Calu3 (cell line): ENCODE results near the gene TNFRSF12A. TPM values are rescaled to one million over a fixed set of nuclear protein-coding genes. Genes with fewer than 3 reads are reported as not detected.

ENCODE experiments used
- BruUV-seq: library from RNA; stranded (reverse); fragments of 400-500 nt; replicated peaks from 2 replicates; lab custom pipeline; 2021; lab: Mats Ljungman, UMichigan
- CTCF ChIA-PET: fragments of 300-600 bp; sonication (Branson Sonifier 250); formaldehyde crosslinking; loops from one replicate; lab custom pipeline; 2022; ENCODE audit warnings: antibody characterized with exemption; lab: Charles Lee
- DNase-seq: peaks from one replicate; pipeline ENCODE4 v3.0.0; 2022
- H3K27ac Mint-ChIP-seq: one replicate; pipeline ENCODE4 v1.8.0; 2022; ENCODE audit warnings: mixed read lengths; ENCODE audit not compliant: unreplicated experiment
- H3K27me3 Mint-ChIP-seq: one replicate; pipeline ENCODE4 v1.8.0; 2022; ENCODE audit warnings: mixed read lengths; ENCODE audit not compliant: unreplicated experiment
- H3K36me3 Mint-ChIP-seq: one replicate; pipeline ENCODE4 v1.8.0; 2022; ENCODE audit warnings: mild to moderate bottlenecking, moderate library complexity, mixed read lengths; ENCODE audit not compliant: insufficient read depth, unreplicated experiment
- H3K4me1 Mint-ChIP-seq: one replicate; pipeline ENCODE4 v1.8.0; 2022; ENCODE audit warnings: mild to moderate bottlenecking, low read depth, mixed read lengths; ENCODE audit not compliant: unreplicated experiment
- H3K4me3 Mint-ChIP-seq: one replicate; pipeline ENCODE4 v1.8.0; 2022; ENCODE audit warnings: mild to moderate bottlenecking, low read depth, moderate library complexity, mixed read lengths; ENCODE audit not compliant: unreplicated experiment
- H3K9me3 Mint-ChIP-seq: one replicate; pipeline ENCODE4 v1.8.0; 2022; ENCODE audit warnings: low read depth, mixed read lengths; ENCODE audit not compliant: unreplicated experiment
- CTCF ChIP-seq: fragments of 200-600 bp; IDR thresholded peaks from one replicate; pipeline ENCODE4 v1.8.0; 2022; ENCODE audit warnings: antibody characterized with exemption; ENCODE audit not compliant: unreplicated experiment
- intact Hi-C: fragments of 100-400 bp; cut with micrococcal nuclease; formaldehyde crosslinking; loops from one replicate; pipeline ENCODE4 v1.10.0; 2022; ENCODE audit not compliant: unreplicated experiment
- total RNA-seq: library from RNA; stranded (reverse); gene quantifications from 2 replicates; pipeline ENCODE4 v1.2.3, GENCODE V29; 2022

The TNFRSF12A gene
- total RNA-seq, 1 experiment from 2014 or later = 478 TPM

- peak overlapping the region; percentile 80 for H3K4me3 Mint-ChIP-seq
- intact Hi-C loops = no loop called here
- H3K36me3 Mint-ChIP-seq = peaks cover 87% of the 10 kb centered on the region
- CTCF ChIA-PET = interaction anchor here (0.6 to 7.8 kb wide), 5 partner anchors 8 to 1105 kb away, joined by 3 to 126 read pairs (median 6); partner anchors contain the start of genes HS3ST6 and ZNF213
- peak overlapping the region; percentile 89 for H3K27ac Mint-ChIP-seq
- no peak for TF ChIP-seq CTCF
- H3K4me1 Mint-ChIP-seq = peaks cover 30% of the 10 kb centered on the region
- H3K9me3 Mint-ChIP-seq = no peaks in the 10 kb centered on the region
- DNase-seq = no peak
- no peaks in the 10 kb centered on the region for H3K27me3 Mint-ChIP-seq
- BruUV-seq = TSS peak; percentile 40
Observed at GRCh38 chr16:3022684-3023414, 2.7 kb downstream of the TNFRSF12A start.

- H3K36me3 Mint-ChIP-seq = peaks cover 88% of the 10 kb centered on the region
- H3K27ac Mint-ChIP-seq = peak overlapping the region; percentile 89
- H3K27me3 Mint-ChIP-seq = no peaks in the 10 kb centered on the region
- peaks cover 30% of the 10 kb centered on the region for H3K4me1 Mint-ChIP-seq
- CTCF ChIA-PET = interaction anchor here (0.6 to 7.8 kb wide), 3 partner anchors 8 to 1269 kb away, joined by 3 to 126 read pairs (median 40); no protein-coding TSS in a partner anchor
- H3K4me3 Mint-ChIP-seq = peak overlapping the region; percentile 80
- TF ChIP-seq CTCF = no peak
- BruUV-seq = no TSS peak
- peak; percentile 82 for DNase-seq
- no peaks in the 10 kb centered on the region for H3K9me3 Mint-ChIP-seq
- intact Hi-C loops = no loop called here
Observed at GRCh38 chr16:3023415-3023668, 3.2 kb downstream of the TNFRSF12A start.

GRCh38 chr16:3023669-3024478, 3.7 kb downstream of the TNFRSF12A start, which contains the start of the genes HCFC1R1 and THOC6:
TSS of gene HCFC1R1 (minus strand) at chr16:3023942. CDS start at chr16:3023941, 1 bp downstream.
TSS of gene THOC6 (plus strand) at chr16:3024035. CDS start at chr16:3024327, 292 bp downstream.
- H3K27me3 Mint-ChIP-seq = no peaks in the 10 kb centered on the region
- intact Hi-C loops = no loop called here
- H3K27ac Mint-ChIP-seq = peak within 1 kb of the TSS; percentile 89
- peak within 1 kb of the TSS; percentile 80 for H3K4me3 Mint-ChIP-seq
- peaks cover 93% of the 10 kb centered on the region for H3K36me3 Mint-ChIP-seq
- TF ChIP-seq CTCF = no peak
- CTCF ChIA-PET = interaction anchor here (0.6 to 7.8 kb wide), 4 partner anchors 7 to 1269 kb away, joined by 3 to 126 read pairs (median 22); no protein-coding TSS in a partner anchor
- no TSS peak for BruUV-seq
- peak; percentile 97 for DNase-seq
- H3K9me3 Mint-ChIP-seq = no peaks in the 10 kb centered on the region
- H3K4me1 Mint-ChIP-seq = peaks cover 30% of the 10 kb centered on the region
